ENCODE measurements around the gene LARGE2. TPM values are rescaled to one million over a fixed set of nuclear protein-coding genes. Genes with fewer than 3 reads are reported as not detected.

The LARGE2 gene
- total and polyA plus RNA-seq, 2 experiments from 2014 or later: 89.8 to 107 TPM

GRCh38 chr11:45877845-45878244 lies 44.6 kb upstream of the LARGE2 start:
- Mint-ChIP-seq H3K27me3 (ENCODE audit: insufficient read depth, low read depth, poor library complexity) (peaks cover 5% of the 10 kb centered on the region), H3K36me3 (ENCODE audit: low read depth) (no peaks in the 10 kb centered on the region; the same call in 2 of the 3 replicates), H3K4me1 (peaks cover 27% of the 10 kb centered on the region), H3K9me3 (no peaks in the 10 kb centered on the region), H3K4me3 (no peak overlapping the region), H3K27ac (no peak overlapping the region)
- DNase-seq (ENCODE audit: low spot score) (no peak), ATAC-seq (no peak)
- H4K20me1 ChIP-seq (replicated peaks; ENCODE audit: insufficient read depth): no peaks in the 10 kb centered on the region
- no peak for TF ChIP-seq STAT1 (IDR thresholded peaks at IDR 0.05; ENCODE audit: unreplicated experiment)
- H3F3A ChIP-seq (replicated peaks; ENCODE audit: low read depth): 0 out of 2 replicates have a peak, but pooled peaks cover 4% of the 10 kb centered on the region
- H3K4me3 ChIP-seq: no peak overlapping the region
- H3K36me3 ChIP-seq (ENCODE audit: insufficient read depth): no peaks in the 10 kb centered on the region
- H3K27me3 ChIP-seq (ENCODE audit: insufficient read depth): no peaks in the 10 kb centered on the region
- peaks cover 19% of the 10 kb centered on the region for H3K4me1 ChIP-seq (ENCODE audit: insufficient read depth)
- H2AFZ ChIP-seq: no peak overlapping the region
- no peaks in the 10 kb centered on the region for H3K9me2 ChIP-seq (ENCODE audit: insufficient read depth)
- H3K79me2 ChIP-seq (replicated peaks; ENCODE audit: insufficient read depth): no peaks in the 10 kb centered on the region
- H3K27ac ChIP-seq (ENCODE audit: low read depth): no peak overlapping the region
- H3K4me2 ChIP-seq: no peak overlapping the region

- Histone ChIP-seq H3K27me3 (ENCODE audit: insufficient read depth) (no peaks in the 10 kb centered on the region), H3K79me2 (replicated peaks; ENCODE audit: insufficient read depth) (no peaks in the 10 kb centered on the region), H4K20me1 (replicated peaks; ENCODE audit: insufficient read depth) (no peaks in the 10 kb centered on the region), H3K9me2 (ENCODE audit: insufficient read depth) (no peaks in the 10 kb centered on the region), H3K4me1 (ENCODE audit: insufficient read depth) (peaks cover 17% of the 10 kb centered on the region), H3K4me2 (no peak overlapping the region), H3K36me3 (ENCODE audit: insufficient read depth) (no peaks in the 10 kb centered on the region), H3K27ac (ENCODE audit: low read depth) (no peak overlapping the region), H3K4me3 (no peak overlapping the region), H3F3A (replicated peaks; ENCODE audit: low read depth) (no peaks in the 10 kb centered on the region), H2AFZ (no peak overlapping the region)
- no peak overlapping the region for H3K27ac Mint-ChIP-seq
- no peaks in the 10 kb centered on the region for H3K9me3 Mint-ChIP-seq
- H3K4me3 Mint-ChIP-seq: no peak overlapping the region
- no peaks in the 10 kb centered on the region; the same call in 2 of the 3 replicates for H3K36me3 Mint-ChIP-seq (ENCODE audit: low read depth)
- ATAC-seq: no peak
- peaks cover 21% of the 10 kb centered on the region for H3K4me1 Mint-ChIP-seq
- H3K27me3 Mint-ChIP-seq (ENCODE audit: insufficient read depth, low read depth, poor library complexity): peaks cover 4% of the 10 kb centered on the region
- TF ChIP-seq CREB1 (CRISPR knock-in tag; IDR thresholded peaks at IDR 0.05; ENCODE audit: low read depth) (no peak), ZNF331 (CRISPR knock-in tag; IDR thresholded peaks at IDR 0.05; ENCODE audit: low read depth) (no peak), STAT1 (IDR thresholded peaks at IDR 0.05; ENCODE audit: unreplicated experiment) (no peak)
- no peak for DNase-seq (ENCODE audit: low spot score)
Measured at GRCh38 chr11:45879803-45880686, 42.4 kb upstream of the LARGE2 start.

DNA sequence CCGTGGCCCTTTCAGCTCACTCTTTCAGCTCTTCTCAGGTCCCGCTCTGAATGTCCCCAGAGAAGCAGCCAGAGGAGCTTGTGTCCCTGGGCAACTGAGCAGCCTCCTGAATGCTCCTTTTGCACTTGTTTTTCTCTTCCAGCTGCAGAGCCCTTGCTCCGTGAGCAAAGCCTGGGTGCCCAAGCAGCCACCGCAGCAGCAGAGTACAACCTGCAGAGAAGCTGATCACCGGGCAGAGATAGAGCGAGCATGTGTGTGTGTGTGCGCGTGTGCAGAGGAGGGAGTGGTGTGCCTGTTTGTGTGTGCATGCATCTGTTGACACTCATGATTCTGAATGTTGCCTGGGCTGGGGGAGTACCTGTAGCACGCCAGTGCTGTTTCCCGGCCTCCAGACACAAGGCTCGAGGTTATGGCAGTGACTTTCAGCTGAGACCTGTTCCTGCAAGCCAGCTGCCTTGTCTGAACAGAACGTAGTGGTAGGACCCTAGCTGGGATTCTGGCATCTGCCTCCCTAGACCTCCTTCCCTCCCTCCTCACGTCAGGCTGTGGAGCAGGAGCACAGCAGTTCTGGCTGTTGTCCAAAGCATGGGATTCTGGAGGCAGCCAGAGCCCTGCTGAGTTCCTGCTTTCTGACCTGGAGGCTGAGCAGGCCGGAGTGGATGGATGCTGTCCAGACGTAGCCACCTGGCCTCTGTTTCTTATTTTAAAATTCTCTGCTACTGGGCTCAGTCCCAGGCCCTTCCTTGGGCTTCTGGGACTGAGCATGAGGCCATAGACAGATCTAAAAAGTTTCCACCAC lies 41.5 kb upstream of the LARGE2 start:
- Mint-ChIP-seq H3K4me1 (peaks cover 14% of the 10 kb centered on the region), H3K9me3 (no peaks in the 10 kb centered on the region), H3K27me3 (ENCODE audit: insufficient read depth, low read depth, poor library complexity) (peaks cover 4% of the 10 kb centered on the region), H3K36me3 (ENCODE audit: low read depth) (no peaks in the 10 kb centered on the region; the same call in 2 of the 3 replicates), H3K27ac (peak overlapping the region; percentile 5; the same call in 1 of the 2 replicates), H3K4me3 (no peak overlapping the region)
- Histone ChIP-seq H3K79me2 (replicated peaks; ENCODE audit: insufficient read depth) (no peaks in the 10 kb centered on the region), H3K27me3 (ENCODE audit: insufficient read depth) (no peaks in the 10 kb centered on the region), H3K36me3 (ENCODE audit: insufficient read depth) (no peaks in the 10 kb centered on the region), H2AFZ (no peak overlapping the region), H3K27ac (ENCODE audit: low read depth) (no peak overlapping the region), H3K4me2 (no peak overlapping the region), H3K9me2 (ENCODE audit: insufficient read depth) (no peaks in the 10 kb centered on the region), H3K4me3 (no peak overlapping the region), H4K20me1 (replicated peaks; ENCODE audit: insufficient read depth) (no peaks in the 10 kb centered on the region), H3F3A (replicated peaks; ENCODE audit: low read depth) (no peaks in the 10 kb centered on the region), H3K4me1 (ENCODE audit: insufficient read depth) (peaks cover 12% of the 10 kb centered on the region)
- DNase-seq (ENCODE audit: low spot score) (no peak), ATAC-seq (no peak)
- TF ChIP-seq, protein P1, sequence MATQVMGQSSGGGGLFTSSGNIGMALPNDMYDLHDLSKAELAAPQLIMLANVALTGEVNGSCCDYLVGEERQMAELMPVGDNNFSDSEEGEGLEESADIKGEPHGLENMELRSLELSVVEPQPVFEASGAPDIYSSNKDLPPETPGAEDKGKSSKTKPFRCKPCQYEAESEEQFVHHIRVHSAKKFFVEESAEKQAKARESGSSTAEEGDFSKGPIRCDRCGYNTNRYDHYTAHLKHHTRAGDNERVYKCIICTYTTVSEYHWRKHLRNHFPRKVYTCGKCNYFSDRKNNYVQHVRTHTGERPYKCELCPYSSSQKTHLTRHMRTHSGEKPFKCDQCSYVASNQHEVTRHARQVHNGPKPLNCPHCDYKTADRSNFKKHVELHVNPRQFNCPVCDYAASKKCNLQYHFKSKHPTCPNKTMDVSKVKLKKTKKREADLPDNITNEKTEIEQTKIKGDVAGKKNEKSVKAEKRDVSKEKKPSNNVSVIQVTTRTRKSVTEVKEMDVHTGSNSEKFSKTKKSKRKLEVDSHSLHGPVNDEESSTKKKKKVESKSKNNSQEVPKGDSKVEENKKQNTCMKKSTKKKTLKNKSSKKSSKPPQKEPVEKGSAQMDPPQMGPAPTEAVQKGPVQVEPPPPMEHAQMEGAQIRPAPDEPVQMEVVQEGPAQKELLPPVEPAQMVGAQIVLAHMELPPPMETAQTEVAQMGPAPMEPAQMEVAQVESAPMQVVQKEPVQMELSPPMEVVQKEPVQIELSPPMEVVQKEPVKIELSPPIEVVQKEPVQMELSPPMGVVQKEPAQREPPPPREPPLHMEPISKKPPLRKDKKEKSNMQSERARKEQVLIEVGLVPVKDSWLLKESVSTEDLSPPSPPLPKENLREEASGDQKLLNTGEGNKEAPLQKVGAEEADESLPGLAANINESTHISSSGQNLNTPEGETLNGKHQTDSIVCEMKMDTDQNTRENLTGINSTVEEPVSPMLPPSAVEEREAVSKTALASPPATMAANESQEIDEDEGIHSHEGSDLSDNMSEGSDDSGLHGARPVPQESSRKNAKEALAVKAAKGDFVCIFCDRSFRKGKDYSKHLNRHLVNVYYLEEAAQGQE (IDR thresholded peaks at IDR 0.05; ENCODE audit: unreplicated experiment): no peak
- TF ChIP-seq NANOG (IDR thresholded peaks at IDR 0.05; ENCODE audit: borderline replicate concordance): no peak
- no peak for TF ChIP-seq ZNF114 (CRISPR knock-in tag; IDR thresholded peaks at IDR 0.05)
- no peak for TF ChIP-seq CREB1 (CRISPR knock-in tag; IDR thresholded peaks at IDR 0.05; ENCODE audit: low read depth)
- TF ChIP-seq ZNF331 (CRISPR knock-in tag; IDR thresholded peaks at IDR 0.05; ENCODE audit: low read depth): no peak
- no peak for TF ChIP-seq EZH2 (IDR thresholded peaks at IDR 0.05; ENCODE audit: low read depth, unreplicated experiment)
- TF ChIP-seq EZH2phosphoT487 (IDR thresholded peaks at IDR 0.05; ENCODE audit: unreplicated experiment): no peak
- TF ChIP-seq, protein P2, sequence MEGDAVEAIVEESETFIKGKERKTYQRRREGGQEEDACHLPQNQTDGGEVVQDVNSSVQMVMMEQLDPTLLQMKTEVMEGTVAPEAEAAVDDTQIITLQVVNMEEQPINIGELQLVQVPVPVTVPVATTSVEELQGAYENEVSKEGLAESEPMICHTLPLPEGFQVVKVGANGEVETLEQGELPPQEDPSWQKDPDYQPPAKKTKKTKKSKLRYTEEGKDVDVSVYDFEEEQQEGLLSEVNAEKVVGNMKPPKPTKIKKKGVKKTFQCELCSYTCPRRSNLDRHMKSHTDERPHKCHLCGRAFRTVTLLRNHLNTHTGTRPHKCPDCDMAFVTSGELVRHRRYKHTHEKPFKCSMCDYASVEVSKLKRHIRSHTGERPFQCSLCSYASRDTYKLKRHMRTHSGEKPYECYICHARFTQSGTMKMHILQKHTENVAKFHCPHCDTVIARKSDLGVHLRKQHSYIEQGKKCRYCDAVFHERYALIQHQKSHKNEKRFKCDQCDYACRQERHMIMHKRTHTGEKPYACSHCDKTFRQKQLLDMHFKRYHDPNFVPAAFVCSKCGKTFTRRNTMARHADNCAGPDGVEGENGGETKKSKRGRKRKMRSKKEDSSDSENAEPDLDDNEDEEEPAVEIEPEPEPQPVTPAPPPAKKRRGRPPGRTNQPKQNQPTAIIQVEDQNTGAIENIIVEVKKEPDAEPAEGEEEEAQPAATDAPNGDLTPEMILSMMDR (conservative IDR thresholded peaks at IDR 0.05; ENCODE audit: low read depth in 2 of 2): no peak
- no peak for TF ChIP-seq STAT1 (IDR thresholded peaks at IDR 0.05; ENCODE audit: unreplicated experiment)
- no peak for TF ChIP-seq POLR2AphosphoS5 (IDR thresholded peaks at IDR 0.05; ENCODE audit: low read depth)
